ENCODE data around the gene ZFP92.

Gene ZFP92

DNA sequence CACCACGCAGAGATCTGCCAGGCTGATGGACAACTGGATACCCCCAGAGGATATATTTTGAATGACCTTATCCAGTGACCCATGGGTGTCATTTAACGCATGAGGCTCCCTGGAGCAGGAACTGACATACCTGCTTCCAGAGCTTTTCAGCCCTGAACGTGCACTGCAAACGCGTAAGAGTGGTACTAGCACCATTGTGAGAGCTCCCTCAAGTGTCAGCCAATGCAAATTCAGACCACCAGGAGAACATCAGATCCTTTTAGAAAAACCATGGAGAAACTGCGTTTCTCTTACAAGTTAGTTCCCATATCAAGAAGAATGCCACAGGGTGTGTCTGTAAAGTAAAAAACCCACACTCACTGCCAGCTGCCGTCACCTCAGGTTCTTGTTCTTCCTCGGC is 27.3 kb downstream of the ZFP92 start:
- no peak for DNase-seq (ENCODE audit: low read depth)

DNA sequence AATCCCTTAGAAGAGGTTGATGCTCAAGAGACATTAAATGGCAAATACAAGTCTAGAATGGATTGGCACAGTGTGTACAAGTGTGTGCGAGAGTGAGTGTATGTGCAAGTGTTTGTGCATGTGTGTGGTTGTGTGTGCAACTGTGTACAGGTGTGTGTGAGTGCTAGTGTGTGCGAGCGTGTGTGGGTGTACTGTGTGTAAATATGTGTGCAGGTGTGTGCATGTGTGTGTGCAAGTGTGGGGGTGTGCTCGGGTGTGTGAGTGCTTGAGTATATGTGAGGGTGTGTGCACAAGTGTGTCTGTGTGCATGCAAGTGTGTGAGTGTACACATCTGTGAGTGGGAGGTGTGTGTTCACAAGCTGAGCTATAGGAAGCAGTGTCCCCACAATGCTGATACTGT is 28.7 kb downstream of the ZFP92 start:
- DNase-seq (ENCODE audit: low read depth) = no peak

DNA sequence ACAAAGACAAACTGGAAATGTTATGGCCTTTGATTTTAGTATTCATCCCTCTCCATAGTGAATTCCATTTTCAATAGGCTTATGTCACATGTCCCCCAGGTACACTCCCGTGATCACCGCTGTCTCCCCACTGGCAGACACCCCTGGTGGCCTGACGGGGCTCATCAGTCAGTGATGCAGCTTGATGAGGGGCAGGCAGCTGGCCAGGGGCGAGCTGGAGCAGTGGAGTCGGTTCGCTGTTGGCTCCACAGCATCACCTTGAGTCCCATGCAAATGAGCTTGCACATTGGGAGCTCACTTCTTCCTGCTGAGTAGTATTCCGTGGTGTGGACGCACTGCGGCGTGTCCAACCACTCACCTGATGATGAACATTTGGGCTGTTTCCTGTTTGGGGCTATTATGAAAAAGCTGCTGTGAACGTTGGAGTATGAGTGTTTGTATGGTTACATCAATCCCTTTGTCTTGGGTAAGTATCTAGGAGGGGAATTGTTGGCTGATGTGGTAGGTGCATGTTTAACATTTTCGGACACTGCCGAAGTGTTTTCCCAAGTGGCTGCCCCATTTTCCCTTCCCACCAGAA is 29.4 kb downstream of the ZFP92 start:
- no peak for DNase-seq (ENCODE audit: low read depth)

DNA sequence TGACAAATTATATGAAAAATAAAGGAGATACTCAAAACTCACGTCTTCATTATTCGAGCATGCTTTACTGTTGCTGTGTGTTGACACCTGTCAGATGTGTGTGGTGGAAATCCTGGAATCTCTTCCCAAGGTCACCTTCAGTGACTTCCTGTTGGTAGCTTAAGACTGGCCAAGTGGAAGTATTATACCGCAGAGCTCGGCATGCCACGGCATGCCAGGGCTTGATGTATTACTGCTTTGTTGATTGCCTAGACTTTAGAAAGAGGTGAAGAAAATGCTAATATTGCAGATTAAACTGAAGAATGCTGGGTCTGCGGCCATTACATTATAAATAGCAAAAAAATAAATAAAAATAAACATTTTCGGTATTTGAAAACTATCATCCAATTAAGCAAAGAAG is 30.0 kb downstream of the ZFP92 start:
- no peak for DNase-seq (ENCODE audit: low read depth)

DNA sequence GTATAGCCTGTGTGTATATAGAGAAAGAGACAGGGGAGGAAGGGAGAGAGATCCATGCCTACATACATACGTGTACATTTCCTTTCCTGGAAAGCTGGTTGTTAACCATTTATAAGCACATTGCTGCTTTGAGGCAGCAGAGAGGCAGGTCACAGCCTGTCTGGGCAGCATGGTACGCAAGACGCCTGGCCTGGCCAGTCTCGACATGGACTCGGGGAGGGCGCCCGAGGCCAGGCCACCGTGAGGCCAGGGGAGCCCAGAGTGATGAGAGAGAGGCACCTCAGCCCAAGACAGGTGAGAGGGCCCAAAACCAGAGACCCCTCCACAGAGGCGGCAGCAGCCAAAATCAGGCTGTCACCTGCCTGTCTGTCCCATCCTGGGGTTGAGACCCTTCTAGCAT is 30.7 kb downstream of the ZFP92 start:
- DNase-seq (ENCODE audit: low read depth) = no peak

DNA sequence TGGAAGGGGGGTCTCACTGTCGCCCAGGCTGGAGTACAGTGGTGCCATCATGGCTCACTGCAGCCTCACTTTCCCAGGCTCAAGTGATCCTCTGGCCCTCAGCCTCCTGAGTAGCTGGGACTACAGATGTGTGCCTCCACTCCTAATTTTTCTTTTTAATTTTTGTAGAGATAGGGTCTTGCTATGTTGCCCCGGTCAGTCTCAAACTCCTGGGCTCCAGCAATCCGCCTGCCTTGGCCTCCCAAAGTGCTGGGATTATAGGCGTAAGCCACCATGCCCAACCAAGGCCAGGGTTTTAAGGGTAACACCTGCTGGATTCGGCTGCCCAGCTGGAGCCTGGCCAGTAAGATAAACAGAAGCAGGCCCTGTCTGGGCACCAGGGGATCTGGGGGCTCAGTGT is 31.2 kb downstream of the ZFP92 start:
- DNase-seq (ENCODE audit: low read depth) = no peak

DNA sequence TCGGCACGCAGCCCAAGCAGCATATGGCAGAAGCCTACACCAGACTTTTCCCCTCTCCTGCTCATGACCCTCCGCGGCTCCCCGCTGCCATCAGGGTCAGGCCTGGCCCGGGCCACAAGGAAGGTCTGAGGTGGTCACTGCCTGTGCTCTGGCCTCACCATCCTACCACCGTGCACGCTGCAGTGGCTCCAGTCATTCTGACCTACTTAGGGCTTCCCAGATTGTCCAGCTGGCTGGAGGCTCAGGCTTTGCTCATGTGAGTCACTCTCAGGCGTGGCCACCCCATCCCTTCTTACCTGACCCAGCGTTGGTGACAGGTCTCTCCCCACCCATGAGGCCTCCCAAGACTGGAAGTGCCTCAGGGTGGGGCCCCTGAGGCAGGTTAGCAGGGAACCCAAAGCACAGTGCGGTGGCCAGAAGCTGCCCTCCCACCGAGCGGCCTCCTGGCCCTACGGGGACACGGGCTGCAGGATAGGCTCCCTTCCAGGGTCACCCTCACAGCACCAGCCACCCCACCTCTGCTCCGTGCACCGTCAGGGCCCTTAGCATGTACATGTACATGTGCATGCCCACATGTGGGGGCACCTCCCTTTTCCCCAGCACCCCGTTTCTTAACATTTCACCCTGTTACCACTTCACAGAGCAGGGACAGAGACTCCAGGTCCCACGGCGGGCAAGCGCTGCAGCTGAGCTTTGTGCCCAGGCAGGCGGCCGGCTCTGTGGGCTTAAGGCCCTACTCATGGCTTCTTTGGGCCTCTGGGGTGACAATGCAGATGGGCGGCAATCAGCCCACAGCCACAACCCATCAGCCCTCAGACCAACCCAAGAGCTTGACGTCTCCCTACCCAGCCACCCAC is 32.4 kb downstream of the ZFP92 start:
- no peak for DNase-seq (ENCODE audit: low read depth)

DNA sequence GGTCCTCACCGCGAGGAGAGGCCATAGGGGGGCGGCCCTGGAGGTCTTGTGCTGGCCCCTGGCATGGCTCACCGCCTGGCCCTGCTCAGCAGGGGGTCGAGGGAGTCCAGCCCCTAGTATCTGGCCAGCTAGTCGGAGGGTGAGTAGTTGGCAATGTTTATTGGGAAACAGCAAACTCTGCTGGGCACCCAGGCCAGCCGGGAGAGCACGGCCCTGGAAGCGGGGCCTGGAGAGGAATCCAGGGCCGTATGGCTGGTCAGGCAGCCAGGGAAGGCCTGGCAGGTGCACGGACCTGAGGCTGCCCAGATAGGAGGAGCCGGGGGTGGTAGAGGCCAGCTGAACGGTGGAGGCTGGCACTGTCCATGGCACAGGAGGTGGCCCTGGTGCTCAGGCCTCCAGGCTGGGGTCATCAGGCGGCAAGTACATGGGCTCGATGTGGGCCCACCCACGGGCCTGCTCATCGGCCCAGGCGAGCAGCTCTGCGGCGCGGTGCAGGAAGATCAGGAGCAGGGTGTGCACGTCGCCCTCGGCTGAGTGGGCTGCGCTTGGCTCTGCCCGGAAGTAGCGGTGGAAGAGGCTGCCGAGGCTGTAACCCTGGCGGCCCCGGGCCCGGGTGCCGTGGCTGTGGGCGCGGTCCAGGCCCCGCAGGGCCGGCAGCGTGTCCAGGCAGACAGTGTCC is 33.2 kb downstream of the ZFP92 start:
- DNase-seq (ENCODE audit: low read depth) = no peak

DNA sequence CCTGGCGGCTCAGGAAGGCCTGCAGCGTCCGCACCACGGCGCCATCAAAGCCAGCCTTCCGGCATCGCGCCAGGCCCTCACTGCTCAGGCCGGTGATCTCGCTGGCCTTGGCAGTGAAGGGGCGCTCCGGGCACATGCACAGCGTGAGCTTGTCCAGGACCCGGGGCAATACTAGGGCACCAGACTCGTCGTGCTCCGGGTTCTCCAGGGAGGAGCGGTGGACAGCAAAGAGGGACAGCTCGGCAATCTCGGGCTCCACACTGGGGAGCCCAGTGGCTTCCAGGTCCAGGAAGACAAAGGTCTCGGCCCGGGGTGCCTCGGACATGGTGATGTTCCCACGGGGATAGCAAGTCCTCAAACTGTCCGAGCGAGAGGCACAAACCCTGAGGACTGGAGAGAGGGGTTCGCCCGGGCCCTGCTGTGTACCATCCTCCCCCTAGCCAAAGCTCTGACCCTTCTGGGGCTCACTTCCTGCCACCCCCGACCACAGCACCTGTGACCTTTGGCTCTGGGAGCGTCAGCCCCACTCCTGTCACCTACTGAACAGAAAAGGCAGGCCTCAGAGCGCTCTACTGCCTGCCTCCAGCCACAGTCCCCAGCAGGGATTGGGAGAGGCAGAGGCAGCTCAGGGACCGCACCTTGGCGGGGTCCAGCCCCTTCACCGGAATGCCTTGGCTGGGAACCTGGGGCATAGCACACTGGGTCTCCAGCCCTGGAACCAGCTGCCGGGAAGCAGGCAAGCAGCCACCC is 34.0 kb downstream of the ZFP92 start:
- no peak for DNase-seq (ENCODE audit: low read depth)

DNA sequence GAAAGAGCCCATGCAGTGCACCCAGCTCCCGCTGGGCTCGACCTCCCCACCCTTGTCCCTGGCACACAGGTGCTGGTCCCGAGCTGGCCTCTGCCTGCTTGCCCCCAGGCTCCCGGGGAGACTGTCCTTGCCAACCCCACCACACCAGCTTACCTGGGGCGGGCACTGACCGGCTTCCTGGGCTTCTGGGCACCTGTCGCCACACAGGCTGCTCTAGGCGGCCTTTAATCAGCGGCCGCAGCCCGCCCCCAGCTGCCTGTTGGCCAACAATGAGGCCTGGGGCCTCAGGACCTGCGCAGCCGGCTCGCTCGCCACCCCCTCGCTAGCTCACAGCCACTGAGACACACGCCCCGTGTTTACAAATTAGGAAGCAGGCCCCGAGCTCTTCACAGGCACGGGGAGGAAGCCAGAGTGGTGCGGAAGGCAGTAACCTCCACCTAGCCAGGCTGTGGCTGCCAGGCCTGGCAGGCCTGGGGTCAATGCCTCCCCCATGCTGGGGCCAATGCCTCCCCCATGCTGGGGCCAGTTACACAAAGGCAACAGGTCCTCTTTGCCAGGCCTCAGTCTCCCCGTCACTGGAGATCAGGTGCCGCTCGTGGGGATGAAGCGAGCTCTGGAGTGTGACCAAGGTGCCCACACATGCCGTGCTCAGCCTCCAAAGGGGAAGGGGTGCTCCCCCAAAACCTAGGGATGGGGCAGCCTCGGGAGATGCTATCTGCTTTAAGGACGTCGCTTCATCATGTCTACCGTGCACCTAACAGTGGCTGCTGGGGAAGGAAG is 34.8 kb downstream of the ZFP92 start, which contains the start of gene TREX2:
Gene TREX2 (minus strand): TSS at position 201 of the 780 bp plus-strand sequence. CDS start 626 bp downstream, outside the sequence.
- no peak for DNase-seq (ENCODE audit: low read depth)

DNA sequence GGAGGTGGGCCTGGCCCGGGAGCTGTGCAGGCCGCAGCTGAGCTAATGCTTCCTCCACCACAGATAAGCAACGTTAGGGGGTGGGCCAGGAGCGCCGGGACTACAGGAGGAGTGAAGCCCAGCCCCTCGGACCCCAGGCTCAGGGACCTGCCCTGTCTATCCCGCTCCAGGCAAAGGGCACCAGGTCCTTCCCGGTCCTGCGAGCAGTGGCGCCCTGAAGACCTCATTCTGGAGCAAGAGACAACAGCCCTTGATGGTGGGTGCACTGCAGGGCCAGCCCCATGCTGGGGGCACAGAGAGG is 35.3 kb downstream of the ZFP92 start:
- no peak for DNase-seq (ENCODE audit: low read depth)

DNA sequence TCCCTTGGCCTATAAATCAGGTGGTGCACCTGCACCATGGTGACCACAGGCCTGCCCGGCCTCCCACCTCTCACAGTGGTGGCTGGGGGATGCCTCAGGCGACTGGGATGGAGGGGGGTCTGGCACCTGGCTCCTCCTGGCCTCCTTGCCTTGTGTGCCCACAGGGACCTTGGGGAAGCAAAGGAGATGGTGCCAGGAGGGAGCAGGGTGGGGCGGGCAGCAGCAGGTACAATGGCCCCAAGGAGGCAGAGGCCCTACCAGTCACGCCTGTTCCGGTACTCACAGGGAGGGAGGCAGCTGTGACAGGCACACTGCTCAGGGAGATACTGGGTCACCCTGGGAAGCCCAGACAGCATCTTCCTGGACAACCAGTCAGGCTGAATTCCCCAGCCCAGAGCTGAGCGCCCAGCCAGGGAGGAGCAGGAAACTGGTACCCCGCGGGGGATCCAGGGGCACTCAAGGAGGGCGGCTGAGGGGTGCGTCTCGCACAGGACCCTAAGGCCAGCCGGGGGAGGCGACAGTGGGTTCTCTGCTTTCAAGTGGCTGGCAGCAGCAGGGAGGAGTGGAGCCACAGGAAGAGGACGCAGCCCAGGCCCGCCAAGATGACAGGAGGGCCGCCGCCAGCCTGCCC is 35.8 kb downstream of the ZFP92 start:
- DNase-seq (ENCODE audit: low read depth) = no peak

DNA sequence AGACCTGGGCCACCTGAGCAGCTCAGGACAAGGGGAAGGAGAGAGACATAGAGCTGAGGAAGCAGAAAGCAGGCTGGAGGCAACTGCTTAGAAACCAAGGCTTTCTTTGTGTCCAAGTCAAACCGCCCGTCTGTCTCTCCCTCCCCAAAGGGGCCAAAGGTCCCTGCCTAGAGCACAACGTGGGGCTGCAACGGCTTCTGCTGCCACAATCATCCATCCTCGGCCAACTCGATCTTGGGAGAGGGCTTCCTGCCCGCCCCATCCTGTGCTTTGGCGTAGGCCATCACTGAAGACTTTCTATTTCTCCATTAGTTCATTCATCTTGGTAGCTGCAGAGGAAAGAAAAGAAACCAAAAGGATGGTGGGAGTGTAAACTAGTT is 36.3 kb downstream of the ZFP92 start:
- no peak for DNase-seq (ENCODE audit: low read depth)

DNA sequence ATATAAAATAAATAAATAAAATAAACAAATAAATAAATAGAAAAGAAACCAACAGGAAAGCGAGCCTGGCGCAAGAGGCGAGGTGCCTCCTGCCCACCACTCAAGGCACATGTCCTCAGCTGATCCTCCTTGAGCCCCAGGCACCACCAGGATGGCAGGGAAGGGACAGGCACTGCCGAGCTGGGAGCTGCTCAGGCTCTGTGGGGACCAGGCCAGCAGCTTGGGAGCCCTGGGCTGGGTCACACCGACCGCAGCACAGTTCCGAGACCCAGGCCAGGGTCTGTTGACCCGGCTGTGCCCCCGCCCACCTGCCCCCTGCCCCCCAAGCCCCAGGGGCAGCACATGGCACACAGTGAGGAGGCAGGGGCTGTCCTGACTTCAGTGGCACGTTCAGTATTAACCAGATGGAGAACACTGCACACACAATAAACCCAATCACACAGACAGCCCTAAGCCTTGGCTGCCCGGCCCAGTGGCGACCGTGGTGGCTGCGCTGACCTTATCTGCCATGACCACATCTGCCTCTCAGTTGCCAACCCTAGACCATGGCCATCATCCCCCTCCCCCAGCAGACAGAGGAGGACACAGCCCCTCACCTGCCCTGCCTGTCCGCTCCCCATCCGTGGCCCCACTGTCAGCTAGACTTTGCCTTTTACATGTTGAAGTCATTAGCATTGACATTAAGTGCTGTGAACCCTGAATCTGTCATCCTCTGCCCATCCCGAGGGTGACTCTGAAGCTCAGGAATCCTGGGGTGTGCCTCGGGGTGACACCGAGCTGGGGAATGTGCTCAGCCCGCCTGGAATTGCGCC is 37.5 kb downstream of the ZFP92 start:
- no peak for DNase-seq (ENCODE audit: low read depth)

DNA sequence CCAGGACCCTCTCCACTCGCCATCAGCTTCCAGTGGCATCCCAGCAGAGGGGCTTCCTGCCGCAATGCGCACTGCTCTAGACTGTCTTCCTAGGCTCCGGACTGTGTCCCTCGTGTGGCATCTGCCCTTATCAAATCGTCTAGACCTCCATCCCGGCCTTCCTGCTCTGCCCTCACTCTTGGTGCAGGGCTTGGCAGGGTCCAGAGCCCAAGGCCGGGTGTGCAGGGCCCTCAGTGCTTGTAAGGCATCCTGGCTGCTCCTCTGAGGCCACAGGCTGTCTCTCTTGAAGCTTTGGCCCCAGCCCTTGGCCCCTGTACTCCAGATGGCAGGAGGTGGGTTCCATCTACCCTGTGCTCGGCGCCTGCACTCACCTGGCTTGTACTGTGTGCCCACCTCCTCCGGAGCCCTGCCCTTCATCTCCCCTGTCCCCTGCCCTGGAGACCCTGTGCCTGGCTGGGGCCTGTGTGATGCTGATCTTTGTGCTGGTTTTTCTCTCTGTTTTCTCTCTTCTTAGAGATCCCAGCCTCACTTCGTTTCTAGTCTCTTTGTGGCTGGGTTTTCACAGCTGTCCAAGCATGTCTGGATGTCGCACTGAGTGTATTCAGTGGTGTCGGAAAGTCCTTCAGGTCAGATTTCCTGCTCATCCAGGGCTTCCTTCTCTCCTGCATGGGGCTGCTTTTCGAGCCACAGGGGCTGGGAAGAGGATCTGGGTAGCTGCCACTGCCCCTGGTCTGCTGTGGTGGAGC is 38.3 kb downstream of the ZFP92 start:
- no peak for DNase-seq (ENCODE audit: low read depth)

DNA sequence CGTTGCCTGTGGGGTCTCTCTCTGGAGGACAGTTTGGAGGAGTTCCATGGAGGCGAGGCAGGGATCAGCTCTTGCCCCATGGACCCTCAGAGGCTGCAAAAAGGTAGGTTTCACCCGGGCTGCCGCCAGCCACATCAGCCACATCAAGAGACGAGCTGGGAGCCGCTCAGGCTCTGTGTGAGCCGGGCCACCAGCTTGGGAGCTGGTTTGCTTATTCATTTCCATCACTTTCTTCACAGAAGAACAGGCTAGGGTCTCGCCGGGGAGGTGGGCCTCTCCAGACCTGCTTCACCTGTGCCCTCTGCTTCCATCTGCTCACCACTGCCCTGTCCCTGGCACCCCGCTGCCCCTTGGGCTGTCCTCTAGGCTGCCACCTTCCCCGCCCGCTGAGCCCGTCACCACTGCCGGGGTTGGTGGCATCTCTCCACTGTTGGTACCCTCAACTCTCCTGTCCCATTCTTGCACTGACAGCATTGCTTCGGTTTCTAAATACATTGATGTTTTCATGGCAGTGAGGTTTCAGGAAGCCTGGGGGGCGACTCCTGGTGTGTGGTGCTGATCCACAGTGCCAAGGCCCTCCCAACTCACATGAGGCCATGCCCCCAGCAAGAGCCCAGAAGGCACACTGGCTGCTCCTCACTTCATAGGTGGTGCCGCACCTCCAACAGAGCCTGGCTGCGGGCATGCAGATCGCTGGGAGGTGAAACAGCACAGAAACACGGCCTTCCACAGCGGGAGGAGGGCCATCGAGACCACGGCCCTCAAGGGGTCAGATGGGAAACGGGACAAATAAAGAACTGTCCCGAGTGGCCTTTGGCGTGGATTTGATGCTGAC is 39.1 kb downstream of the ZFP92 start:
- DNase-seq (ENCODE audit: low read depth) = no peak

DNA sequence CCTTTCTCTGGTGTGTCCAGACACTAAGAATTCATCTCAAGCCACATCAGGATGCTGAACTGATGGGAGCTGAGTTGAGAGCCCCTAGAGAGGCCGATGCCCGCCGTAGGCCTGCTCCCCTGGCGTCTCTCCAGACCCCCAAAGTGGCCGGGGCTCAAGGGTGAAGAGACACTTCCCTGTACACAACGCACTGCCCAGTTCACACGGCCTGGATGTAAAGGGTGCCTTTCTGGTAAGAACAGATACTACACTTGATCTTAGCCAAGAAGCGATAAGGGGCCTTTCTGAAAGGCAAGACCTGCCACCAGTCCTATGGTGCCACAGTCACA is 39.6 kb downstream of the ZFP92 start:
- no peak for DNase-seq (ENCODE audit: low read depth)

DNA sequence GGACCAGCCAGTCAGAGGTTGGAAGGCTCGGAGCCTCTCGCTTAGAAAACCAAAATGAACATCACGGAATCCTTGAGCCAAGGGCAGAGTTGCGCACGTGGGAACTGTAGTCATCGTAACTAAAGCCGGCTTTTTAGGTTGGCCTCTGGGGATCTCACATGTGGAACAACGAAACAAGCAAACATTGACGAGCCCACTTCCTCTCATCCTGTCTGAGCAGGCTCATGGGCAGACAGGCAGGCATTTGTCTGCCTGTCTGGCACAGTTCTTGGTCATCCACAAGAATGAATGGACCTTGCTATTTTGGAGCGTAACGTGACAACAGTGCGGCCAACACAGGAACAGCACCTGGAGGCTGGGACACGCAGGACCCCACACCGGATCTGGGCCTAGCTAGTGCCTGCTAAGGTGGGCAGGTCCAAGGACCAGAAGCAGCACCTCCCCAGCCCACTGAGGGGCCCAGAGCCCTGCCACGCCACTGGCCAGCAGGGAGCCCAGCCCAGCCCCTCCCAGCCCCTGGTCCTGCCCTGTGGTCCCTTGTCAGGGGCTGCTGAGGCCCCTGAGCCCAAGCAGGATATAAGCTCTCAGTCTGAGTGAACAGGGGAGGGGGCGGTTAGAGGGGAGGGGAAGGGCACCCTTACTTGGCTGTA is 43.8 kb downstream of the ZFP92 start:
- DNase-seq (ENCODE audit: low read depth) = no peak

DNA sequence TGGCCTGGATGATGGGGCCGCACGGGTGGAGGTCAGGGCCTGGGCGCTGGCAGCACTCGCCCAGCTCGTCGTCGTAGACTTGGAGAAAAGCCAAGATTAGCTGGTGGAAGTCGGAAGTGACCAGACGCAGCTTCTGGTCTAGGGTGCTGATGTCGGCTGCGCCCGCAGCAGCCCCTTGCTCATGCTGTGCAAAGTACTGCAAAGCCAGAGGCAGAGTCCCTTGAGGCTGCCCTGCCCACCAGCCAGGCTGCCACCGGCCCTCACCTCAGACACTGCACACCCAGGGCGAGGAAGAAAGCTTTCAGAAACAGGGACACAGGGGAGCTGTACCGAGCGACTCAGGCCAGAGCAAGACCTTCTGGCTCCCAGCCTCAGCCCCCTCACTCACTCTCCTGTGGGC is 44.3 kb downstream of the ZFP92 start:
- no peak for DNase-seq (ENCODE audit: low read depth)

Measured in stimulated activated CD8-positive, alpha-beta memory T cell treated with anti-CD3 and anti-CD28 coated beads, Interleukin-4, amount 100 ng/mL, for 24 hours (primary cell).